MM.1S (cell line): ENCODE data around the gene RPUSD4.
A peak's percentile ranks its signal among the peaks of the same experiment; 100 is the strongest.

ENCODE experiments used
- DNase-seq: peaks from one replicate; pipeline ENCODE4 v3.0.0-alpha.2; 2015
- H2AFZ ChIP-seq: fragments of 300-600 bp; sonication (generic); 2 replicates; pipeline ENCODE4 v1.6.0; 2016; ENCODE audit warnings: antibody characterized with exemption, low read length
- H3F3A ChIP-seq: fragments of 300-600 bp; sonication (generic); 2 replicates; pipeline ENCODE4 v1.6.1; 2016; ENCODE audit warnings: mild to moderate bottlenecking, antibody characterized with exemption, low read length, moderate library complexity, mixed read lengths; ENCODE audit not compliant: insufficient read depth
- H3K27ac ChIP-seq: fragments of 300-600 bp; sonication (generic); 2 replicates; pipeline ENCODE4 v1.5.1; 2016; ENCODE audit warnings: mild to moderate bottlenecking, low read length
- H3K27me3 ChIP-seq: fragments of 300-600 bp; sonication (generic); replicated peaks from 2 replicates; pipeline ENCODE4 v1.6.0; 2016; ENCODE audit warnings: low read length; ENCODE audit not compliant: insufficient read depth
- H3K36me3 ChIP-seq: fragments of 300-600 bp; sonication (generic); replicated peaks from 2 replicates; pipeline ENCODE4 v1.6.1; 2016; ENCODE audit warnings: mild to moderate bottlenecking, low read length, mixed read lengths; ENCODE audit not compliant: insufficient read depth
- H3K4me1 ChIP-seq: fragments of 300-600 bp; sonication (generic); 2 replicates; pipeline ENCODE4 v1.6.1; 2016; ENCODE audit warnings: low read length, mixed read lengths
- H3K4me2 ChIP-seq: fragments of 300-600 bp; sonication (generic); 2 replicates; pipeline ENCODE4 v1.6.0; 2016; ENCODE audit warnings: low read depth, low read length
- H3K4me3 ChIP-seq: fragments of 300-600 bp; sonication (generic); 2 replicates; pipeline ENCODE4 v1.5.1; 2016; ENCODE audit warnings: low read length, mixed read lengths
- H3K79me2 ChIP-seq: fragments of 300-600 bp; sonication (generic); 2 replicates; pipeline ENCODE4 v1.6.1; 2016; ENCODE audit warnings: mixed run types, low read length, mixed read lengths
- H3K9ac ChIP-seq: fragments of 300-600 bp; sonication (generic); 2 replicates; pipeline ENCODE4 v1.6.1; 2016; ENCODE audit warnings: low read length, mixed read lengths
- H3K9me2 ChIP-seq: fragments of 300-600 bp; sonication (generic); replicated peaks from 2 replicates; pipeline ENCODE4 v1.6.1; 2016; ENCODE audit warnings: mild to moderate bottlenecking, low read length, mixed read lengths; ENCODE audit not compliant: insufficient read depth
- H3K9me3 ChIP-seq: fragments of 300-600 bp; sonication (generic); replicated peaks from 2 replicates; pipeline ENCODE4 v1.6.1; 2016; ENCODE audit warnings: mild to moderate bottlenecking, low read length, mixed read lengths; ENCODE audit not compliant: insufficient read depth
- H4K20me1 ChIP-seq: fragments of 300-600 bp; sonication (generic); 2 replicates; pipeline ENCODE4 v1.6.1; 2016; ENCODE audit warnings: mild to moderate bottlenecking, low read length, moderate library complexity, mixed read lengths; ENCODE audit not compliant: insufficient read depth
- EZH2 ChIP-seq: fragments of 300-600 bp; sonication (generic); optimal IDR thresholded peaks from 2 replicates; pipeline ENCODE3; 2017; ENCODE audit warnings: low read depth, mild to moderate bottlenecking, antibody characterized with exemption, low read length, mixed read lengths
- EZH2phosphoT487 ChIP-seq: fragments of 300-600 bp; sonication (generic); IDR thresholded peaks from 2 replicates; pipeline ENCODE4 v1.6.1; 2018; ENCODE audit warnings: antibody characterized with exemption, low read length
- TF ChIP-seq, protein P1 (sequence below): fragments of 300-600 bp; sonication (generic); IDR thresholded peaks from 2 replicates; pipeline ENCODE4 v1.5.1; 2016; ENCODE audit warnings: antibody characterized with exemption, low read length, mixed read lengths

Gene RPUSD4

DNA sequence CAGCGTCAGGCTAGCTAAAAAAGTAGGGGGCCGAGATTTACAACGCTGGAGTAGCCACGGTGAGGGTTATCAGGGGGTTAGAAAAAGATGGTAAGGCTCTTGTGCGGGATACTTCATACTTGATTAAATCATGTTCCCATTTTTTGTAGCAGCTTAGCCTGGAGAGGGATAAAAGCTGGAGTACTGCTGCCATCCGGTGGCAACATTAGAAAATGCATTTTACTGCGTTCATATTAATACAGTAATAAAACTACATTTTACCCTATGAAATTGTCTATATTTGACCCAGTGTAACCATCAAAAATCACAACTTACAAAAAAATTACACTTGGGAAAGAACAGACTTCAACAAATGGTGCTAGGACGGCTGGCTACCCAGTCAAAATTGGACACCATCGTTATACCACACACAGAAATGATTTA is 17.3 kb downstream of the RPUSD4 start:
- no peak overlapping the region for H3K27ac ChIP-seq
- H3K4me2 ChIP-seq, result no peak overlapping the region
- no peak overlapping the region for H3K9ac ChIP-seq
- H2AFZ ChIP-seq, result no peak overlapping the region
- peaks cover 40% of the 10 kb centered on the region for H3K4me1 ChIP-seq
- no peaks in the 10 kb centered on the region for H4K20me1 ChIP-seq
- no peaks in the 10 kb centered on the region for H3K9me2 ChIP-seq
- peak; percentile 53 for DNase-seq
- no peak overlapping the region for H3K4me3 ChIP-seq
- no peak for TF ChIP-seq EZH2phosphoT487
- TF ChIP-seq, protein P1, sequence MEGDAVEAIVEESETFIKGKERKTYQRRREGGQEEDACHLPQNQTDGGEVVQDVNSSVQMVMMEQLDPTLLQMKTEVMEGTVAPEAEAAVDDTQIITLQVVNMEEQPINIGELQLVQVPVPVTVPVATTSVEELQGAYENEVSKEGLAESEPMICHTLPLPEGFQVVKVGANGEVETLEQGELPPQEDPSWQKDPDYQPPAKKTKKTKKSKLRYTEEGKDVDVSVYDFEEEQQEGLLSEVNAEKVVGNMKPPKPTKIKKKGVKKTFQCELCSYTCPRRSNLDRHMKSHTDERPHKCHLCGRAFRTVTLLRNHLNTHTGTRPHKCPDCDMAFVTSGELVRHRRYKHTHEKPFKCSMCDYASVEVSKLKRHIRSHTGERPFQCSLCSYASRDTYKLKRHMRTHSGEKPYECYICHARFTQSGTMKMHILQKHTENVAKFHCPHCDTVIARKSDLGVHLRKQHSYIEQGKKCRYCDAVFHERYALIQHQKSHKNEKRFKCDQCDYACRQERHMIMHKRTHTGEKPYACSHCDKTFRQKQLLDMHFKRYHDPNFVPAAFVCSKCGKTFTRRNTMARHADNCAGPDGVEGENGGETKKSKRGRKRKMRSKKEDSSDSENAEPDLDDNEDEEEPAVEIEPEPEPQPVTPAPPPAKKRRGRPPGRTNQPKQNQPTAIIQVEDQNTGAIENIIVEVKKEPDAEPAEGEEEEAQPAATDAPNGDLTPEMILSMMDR, result peak; percentile 72
- no peak for TF ChIP-seq EZH2
- H3K27me3 ChIP-seq, result no peaks in the 10 kb centered on the region
- peaks cover 44% of the 10 kb centered on the region for H3F3A ChIP-seq
- peaks cover 6% of the 10 kb centered on the region; the same call in 1 of the 2 replicates for H3K36me3 ChIP-seq
- no peaks in the 10 kb centered on the region for H3K9me3 ChIP-seq
- peaks cover 13% of the 10 kb centered on the region for H3K79me2 ChIP-seq

DNA sequence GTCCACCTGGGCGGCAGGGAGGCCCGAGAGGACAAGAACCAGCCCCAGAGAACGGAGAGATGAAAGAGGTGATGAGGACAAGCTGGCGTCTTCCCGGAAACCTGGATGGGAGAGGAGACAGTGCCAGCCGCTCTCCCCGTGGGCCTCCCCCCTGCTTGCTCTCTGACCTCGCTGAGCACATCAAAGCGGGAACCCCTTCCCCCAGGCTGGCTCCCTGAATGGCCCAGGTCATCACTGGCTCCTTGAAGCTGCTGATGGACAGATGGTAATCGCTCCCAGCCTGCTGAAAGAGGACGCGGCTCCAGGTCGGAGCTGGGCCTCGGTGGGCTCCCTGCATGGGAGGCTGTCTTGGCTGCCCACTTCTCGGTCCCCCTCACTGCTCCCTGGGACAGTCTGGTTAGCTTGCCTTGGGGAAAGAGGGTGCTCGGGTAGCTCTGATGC is 18.4 kb downstream of the RPUSD4 start:
- no peaks in the 10 kb centered on the region for H3K27me3 ChIP-seq
- H3F3A ChIP-seq, result peaks cover 45% of the 10 kb centered on the region
- H2AFZ ChIP-seq, result no peak overlapping the region
- no peaks in the 10 kb centered on the region for H3K9me2 ChIP-seq
- no peak overlapping the region for H3K4me3 ChIP-seq
- TF ChIP-seq, protein P1, result no peak
- TF ChIP-seq EZH2 (no peak), EZH2phosphoT487 (no peak)
- H3K79me2 ChIP-seq, result peaks cover 13% of the 10 kb centered on the region
- peaks cover 39% of the 10 kb centered on the region for H3K4me1 ChIP-seq
- H3K9me3 ChIP-seq, result no peaks in the 10 kb centered on the region
- DNase-seq, result no peak
- no peak overlapping the region for H3K4me2 ChIP-seq
- no peak overlapping the region for H3K27ac ChIP-seq
- no peak overlapping the region for H3K9ac ChIP-seq
- peaks cover 6% of the 10 kb centered on the region; the same call in 1 of the 2 replicates for H3K36me3 ChIP-seq
- H4K20me1 ChIP-seq, result no peaks in the 10 kb centered on the region

DNA sequence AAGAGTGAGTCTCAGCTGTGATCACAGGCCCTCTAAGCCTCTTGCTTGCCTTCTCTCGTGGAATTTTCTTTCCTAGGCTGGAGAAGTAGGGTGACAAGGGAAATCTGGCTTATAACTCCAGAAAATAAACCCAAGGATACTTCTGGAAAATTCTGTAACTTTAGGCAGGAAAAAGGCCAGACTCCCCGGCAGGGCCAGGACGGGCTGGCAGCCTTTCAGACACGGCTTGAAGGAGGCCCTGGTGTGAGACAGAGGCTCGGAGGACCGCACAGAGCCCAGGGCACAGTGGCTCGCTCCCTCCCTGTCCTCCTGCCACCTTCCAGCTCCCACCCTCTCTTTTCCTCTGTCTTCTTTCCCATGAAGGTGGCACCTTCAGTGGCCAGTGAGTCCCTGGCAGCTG is 19.1 kb downstream of the RPUSD4 start:
- Histone ChIP-seq H3K9ac (no peak overlapping the region), H3K9me2 (no peaks in the 10 kb centered on the region), H3K4me3 (no peak overlapping the region), H3K36me3 (peaks cover 6% of the 10 kb centered on the region; the same call in 1 of the 2 replicates), H3F3A (peaks cover 41% of the 10 kb centered on the region), H3K27me3 (no peaks in the 10 kb centered on the region), H2AFZ (no peak overlapping the region), H4K20me1 (no peaks in the 10 kb centered on the region), H3K4me1 (peaks cover 39% of the 10 kb centered on the region), H3K9me3 (no peaks in the 10 kb centered on the region), H3K79me2 (peaks cover 16% of the 10 kb centered on the region), H3K4me2 (no peak overlapping the region), H3K27ac (no peak overlapping the region)
- DNase-seq, result no peak
- TF ChIP-seq EZH2phosphoT487 (no peak), EZH2 (no peak)
- TF ChIP-seq, protein P1, result no peak
